ENCODE data around the gene TMEM250.

The TMEM250 gene

GRCh38 chr9:136156209-136157120, 37.8 kb upstream of the TMEM250 start:
- H4K20me1 ChIP-seq (ENCODE audit: insufficient read depth, low read length) = no peaks in the 10 kb centered on the region
- H3K79me2 ChIP-seq (ENCODE audit: insufficient read depth, low read length) = no peaks in the 10 kb centered on the region
- no peaks in the 10 kb centered on the region for H3K9me3 ChIP-seq (ENCODE audit: low read length)
- H3K9ac ChIP-seq (ENCODE audit: low read length) = no peak overlapping the region
- no peaks in the 10 kb centered on the region for H3K36me3 ChIP-seq (ENCODE audit: insufficient read depth, low read length)
- H3K4me2 ChIP-seq (ENCODE audit: low read length) = no peak overlapping the region
- no peaks in the 10 kb centered on the region for H3K9me2 ChIP-seq (ENCODE audit: low read depth, low read length)
- no peaks in the 10 kb centered on the region for H3K4me1 ChIP-seq (ENCODE audit: insufficient read depth, low read length, severe bottlenecking)
- H3K4me3 ChIP-seq (ENCODE audit: low read depth, low read length, poor library complexity, severe bottlenecking) = no peak overlapping the region
- no peak overlapping the region for H3K27ac ChIP-seq (ENCODE audit: low read depth, low read length, poor library complexity, severe bottlenecking)
- TF ChIP-seq EZH2 (IDR thresholded peaks at IDR 0.05; ENCODE audit: borderline replicate concordance, low read length) = no peak
- no peak for TF ChIP-seq CTCF (IDR thresholded peaks at IDR 0.05; ENCODE audit: low read length)
- no peaks in the 10 kb centered on the region for H3F3A ChIP-seq (ENCODE audit: insufficient read depth, low read length)
- 0 out of 2 replicates have a peak, but pooled peaks cover 4% of the 10 kb centered on the region for H3K27me3 ChIP-seq (ENCODE audit: insufficient read depth, low read length)
- H2AFZ ChIP-seq (ENCODE audit: low read length) = no peak overlapping the region

DNA sequence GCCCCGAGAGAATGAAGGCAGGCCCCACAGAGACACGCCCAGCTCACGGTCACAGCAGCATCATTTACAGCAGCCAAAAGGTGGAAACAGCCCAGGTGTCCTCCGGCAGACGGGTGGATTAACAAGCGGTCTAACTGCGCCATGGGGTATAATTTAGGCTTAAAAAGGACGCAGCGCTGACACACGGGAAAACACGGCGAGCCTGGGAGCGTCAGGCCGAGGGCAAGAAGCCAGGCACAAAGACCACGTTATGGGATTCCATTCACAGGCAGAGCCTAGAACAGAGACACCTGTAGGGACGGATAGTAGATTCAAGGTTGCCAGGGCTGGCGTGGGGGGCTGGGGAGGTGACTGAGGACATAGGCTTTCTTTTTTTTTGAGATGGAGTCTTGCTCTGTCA, 36.9 kb upstream of the TMEM250 start:
- no peaks in the 10 kb centered on the region for H3K79me2 ChIP-seq (ENCODE audit: insufficient read depth, low read length)
- no peak overlapping the region for H3K9ac ChIP-seq (ENCODE audit: low read length)
- H3F3A ChIP-seq (ENCODE audit: insufficient read depth, low read length) = no peaks in the 10 kb centered on the region
- 0 out of 2 replicates have a peak, but pooled peaks cover 4% of the 10 kb centered on the region for H3K27me3 ChIP-seq (ENCODE audit: insufficient read depth, low read length)
- H3K4me1 ChIP-seq (ENCODE audit: insufficient read depth, low read length, severe bottlenecking) = no peaks in the 10 kb centered on the region
- H3K36me3 ChIP-seq (ENCODE audit: insufficient read depth, low read length) = no peaks in the 10 kb centered on the region
- H3K9me3 ChIP-seq (ENCODE audit: low read length) = no peaks in the 10 kb centered on the region
- H3K4me3 ChIP-seq (ENCODE audit: low read depth, low read length, poor library complexity, severe bottlenecking) = no peak overlapping the region
- TF ChIP-seq CTCF (IDR thresholded peaks at IDR 0.05; ENCODE audit: low read length) (no peak), EZH2 (IDR thresholded peaks at IDR 0.05; ENCODE audit: borderline replicate concordance, low read length) (no peak)
- H3K27ac ChIP-seq (ENCODE audit: low read depth, low read length, poor library complexity, severe bottlenecking) = no peak overlapping the region
- H3K9me2 ChIP-seq (ENCODE audit: low read depth, low read length) = no peaks in the 10 kb centered on the region
- no peak overlapping the region for H3K4me2 ChIP-seq (ENCODE audit: low read length)
- H4K20me1 ChIP-seq (ENCODE audit: insufficient read depth, low read length) = no peaks in the 10 kb centered on the region
- no peak overlapping the region for H2AFZ ChIP-seq (ENCODE audit: low read length)

- Histone ChIP-seq H3K27ac (ENCODE audit: low read depth, low read length, poor library complexity, severe bottlenecking) (no peak overlapping the region), H3K79me2 (ENCODE audit: insufficient read depth, low read length) (no peaks in the 10 kb centered on the region), H3K4me3 (ENCODE audit: low read depth, low read length, poor library complexity, severe bottlenecking) (no peak overlapping the region), H4K20me1 (ENCODE audit: insufficient read depth, low read length) (no peaks in the 10 kb centered on the region), H3K9ac (ENCODE audit: low read length) (no peak overlapping the region), H3K9me2 (ENCODE audit: low read depth, low read length) (no peaks in the 10 kb centered on the region), H3K36me3 (ENCODE audit: insufficient read depth, low read length) (no peaks in the 10 kb centered on the region), H3K4me1 (ENCODE audit: insufficient read depth, low read length, severe bottlenecking) (no peaks in the 10 kb centered on the region), H3K9me3 (ENCODE audit: low read length) (no peaks in the 10 kb centered on the region), H2AFZ (ENCODE audit: low read length) (no peak overlapping the region), H3K4me2 (ENCODE audit: low read length) (no peak overlapping the region), H3F3A (ENCODE audit: insufficient read depth, low read length) (no peaks in the 10 kb centered on the region), H3K27me3 (ENCODE audit: insufficient read depth, low read length) (0 out of 2 replicates have a peak, but pooled peaks cover 4% of the 10 kb centered on the region)
- TF ChIP-seq EZH2 (IDR thresholded peaks at IDR 0.05; ENCODE audit: borderline replicate concordance, low read length) = no peak
- no peak for TF ChIP-seq CTCF (IDR thresholded peaks at IDR 0.05; ENCODE audit: low read length)
Measured at GRCh38 chr9:136154943-136155342, 36.3 kb upstream of the TMEM250 start.

Data from OCI-LY1 (cell line).